Progenitor cell of endocrine pancreas (in vitro differentiated cells): ENCODE results near the gene SVEP1. TPM values are rescaled to one million over a fixed set of nuclear protein-coding genes. Genes with fewer than 3 reads are reported as not detected.
"Not testable (repeated sequence)": the region's sequence is repeated elsewhere in the genome, so short reads cannot be mapped to it uniquely, and the experiment has no call there.

Experiments
- DNase-seq: peaks from one replicate; pipeline ENCODE4 v3.0.0; 2021; ENCODE audit warnings: low spot score; ENCODE audit not compliant: unreplicated experiment
- H3K27ac Mint-ChIP-seq: 2 replicates; pipeline ENCODE4 v1.8.0; 2021; ENCODE audit warnings: mild to moderate bottlenecking, moderate library complexity, mixed read lengths
- H3K27me3 Mint-ChIP-seq: 2 replicates; pipeline ENCODE4 v1.8.0; 2021; ENCODE audit warnings: mixed read lengths
- H3K36me3 Mint-ChIP-seq: 2 replicates; pipeline ENCODE4 v1.8.0; 2022; ENCODE audit warnings: mixed read lengths; ENCODE audit not compliant: insufficient read depth
- H3K4me1 Mint-ChIP-seq: 2 replicates; pipeline ENCODE4 v1.8.0; 2021; ENCODE audit warnings: low read depth, mixed read lengths
- H3K4me3 Mint-ChIP-seq: 2 replicates; pipeline ENCODE4 v1.8.0; 2021; ENCODE audit warnings: low read depth, mild to moderate bottlenecking, moderate library complexity, mixed read lengths
- H3K9me3 Mint-ChIP-seq: 2 replicates; pipeline ENCODE4 v1.8.0; 2021; ENCODE audit warnings: low read depth, mixed read lengths
- total RNA-seq: library from RNA; stranded (reverse); gene quantifications from 2 replicates; pipeline ENCODE4 v1.2.1, GENCODE V29; 2021
- TF ChIP-seq, protein P1 (sequence below): fragments of 200-600 bp; sonication (generic); IDR thresholded peaks from one replicate; pipeline ENCODE4 v1.5.0; 2021; ENCODE audit warnings: antibody characterized with exemption, mild to moderate bottlenecking; ENCODE audit not compliant: unreplicated experiment

SVEP1 gene
- total RNA-seq, 1 donor from 2014 or later = 0.26 TPM

DNA sequence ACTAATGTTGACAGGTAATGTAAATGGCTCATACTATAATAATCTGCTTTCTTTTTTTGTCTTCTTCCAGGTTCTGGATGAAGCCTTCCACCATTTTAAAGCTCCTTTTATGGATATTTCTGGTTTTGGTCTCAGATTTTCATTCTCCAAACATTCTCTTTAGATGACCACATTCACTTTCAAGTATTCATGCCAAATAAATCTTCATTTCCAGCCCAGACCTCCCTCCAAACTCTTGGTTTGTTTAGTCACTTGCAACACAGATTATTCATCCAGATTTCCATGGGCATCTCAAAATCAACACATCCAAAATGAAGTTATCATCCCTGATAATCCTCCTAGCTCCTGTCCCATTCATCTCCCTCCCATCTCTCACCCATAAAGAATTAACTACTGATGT lies 40.3 kb upstream of the SVEP1 start:
- Mint-ChIP-seq H3K4me1 (no peaks in the 10 kb centered on the region), H3K4me3 (no peak overlapping the region), H3K36me3 (no peaks in the 10 kb centered on the region), H3K27me3 (peaks cover 9% of the 10 kb centered on the region), H3K9me3 (peaks cover under 1% of the 10 kb centered on the region), H3K27ac (no peak overlapping the region)
- TF ChIP-seq, protein P1, sequence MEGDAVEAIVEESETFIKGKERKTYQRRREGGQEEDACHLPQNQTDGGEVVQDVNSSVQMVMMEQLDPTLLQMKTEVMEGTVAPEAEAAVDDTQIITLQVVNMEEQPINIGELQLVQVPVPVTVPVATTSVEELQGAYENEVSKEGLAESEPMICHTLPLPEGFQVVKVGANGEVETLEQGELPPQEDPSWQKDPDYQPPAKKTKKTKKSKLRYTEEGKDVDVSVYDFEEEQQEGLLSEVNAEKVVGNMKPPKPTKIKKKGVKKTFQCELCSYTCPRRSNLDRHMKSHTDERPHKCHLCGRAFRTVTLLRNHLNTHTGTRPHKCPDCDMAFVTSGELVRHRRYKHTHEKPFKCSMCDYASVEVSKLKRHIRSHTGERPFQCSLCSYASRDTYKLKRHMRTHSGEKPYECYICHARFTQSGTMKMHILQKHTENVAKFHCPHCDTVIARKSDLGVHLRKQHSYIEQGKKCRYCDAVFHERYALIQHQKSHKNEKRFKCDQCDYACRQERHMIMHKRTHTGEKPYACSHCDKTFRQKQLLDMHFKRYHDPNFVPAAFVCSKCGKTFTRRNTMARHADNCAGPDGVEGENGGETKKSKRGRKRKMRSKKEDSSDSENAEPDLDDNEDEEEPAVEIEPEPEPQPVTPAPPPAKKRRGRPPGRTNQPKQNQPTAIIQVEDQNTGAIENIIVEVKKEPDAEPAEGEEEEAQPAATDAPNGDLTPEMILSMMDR = no peak
- DNase-seq = no peak

DNA sequence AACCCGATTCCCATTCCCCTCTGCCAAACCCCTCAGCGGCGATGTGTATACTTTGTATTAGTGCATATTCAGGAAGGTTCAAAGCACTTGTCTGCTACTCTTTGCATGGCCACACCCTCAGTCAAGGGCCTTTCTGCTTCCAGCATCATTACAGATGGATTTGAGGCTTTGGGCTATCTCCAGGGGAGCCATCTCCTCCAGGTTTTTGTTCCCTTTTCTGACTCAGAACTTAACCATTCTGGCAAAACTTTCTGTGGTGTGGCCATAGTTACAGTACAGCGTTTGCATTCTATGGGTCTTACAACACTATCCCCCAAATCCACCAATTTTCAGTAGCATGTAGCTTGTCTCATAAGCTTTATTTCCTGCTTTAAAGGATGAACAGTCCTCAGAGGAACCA lies 36.0 kb upstream of the SVEP1 start:
- peaks cover 6% of the 10 kb centered on the region for H3K27me3 Mint-ChIP-seq
- H3K27ac Mint-ChIP-seq = no peak overlapping the region
- H3K36me3 Mint-ChIP-seq = no peaks in the 10 kb centered on the region
- TF ChIP-seq, protein P1 = no peak
- H3K4me1 Mint-ChIP-seq = no peaks in the 10 kb centered on the region
- peaks cover 5% of the 10 kb centered on the region for H3K9me3 Mint-ChIP-seq
- no peak for DNase-seq
- no peak overlapping the region for H3K4me3 Mint-ChIP-seq

DNA sequence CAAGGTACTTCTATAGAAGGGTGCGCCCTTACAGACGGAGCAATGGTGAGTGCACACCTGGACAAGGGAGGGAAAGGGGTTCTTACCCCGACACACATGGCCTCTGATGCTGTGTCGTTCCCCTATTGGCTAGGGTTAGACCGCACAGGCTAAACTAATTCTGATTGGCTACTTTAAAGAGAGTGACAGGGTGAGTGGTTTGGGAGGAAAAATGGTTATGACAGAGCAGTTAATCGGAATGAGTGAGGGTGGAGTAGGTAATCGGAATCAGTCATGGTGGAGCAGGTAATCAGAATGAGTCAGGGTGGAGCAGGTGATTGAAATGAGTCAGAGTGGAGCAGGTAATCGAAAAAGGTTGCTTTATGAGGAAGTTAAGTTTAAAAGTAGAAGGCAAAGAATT lies 35.0 kb upstream of the SVEP1 start:
- H3K4me1 Mint-ChIP-seq, H3K36me3 Mint-ChIP-seq, DNase-seq, H3K27me3 Mint-ChIP-seq, H3K9me3 Mint-ChIP-seq, H3K4me3 Mint-ChIP-seq, H3K27ac Mint-ChIP-seq: not testable (repeated sequence)

DNA sequence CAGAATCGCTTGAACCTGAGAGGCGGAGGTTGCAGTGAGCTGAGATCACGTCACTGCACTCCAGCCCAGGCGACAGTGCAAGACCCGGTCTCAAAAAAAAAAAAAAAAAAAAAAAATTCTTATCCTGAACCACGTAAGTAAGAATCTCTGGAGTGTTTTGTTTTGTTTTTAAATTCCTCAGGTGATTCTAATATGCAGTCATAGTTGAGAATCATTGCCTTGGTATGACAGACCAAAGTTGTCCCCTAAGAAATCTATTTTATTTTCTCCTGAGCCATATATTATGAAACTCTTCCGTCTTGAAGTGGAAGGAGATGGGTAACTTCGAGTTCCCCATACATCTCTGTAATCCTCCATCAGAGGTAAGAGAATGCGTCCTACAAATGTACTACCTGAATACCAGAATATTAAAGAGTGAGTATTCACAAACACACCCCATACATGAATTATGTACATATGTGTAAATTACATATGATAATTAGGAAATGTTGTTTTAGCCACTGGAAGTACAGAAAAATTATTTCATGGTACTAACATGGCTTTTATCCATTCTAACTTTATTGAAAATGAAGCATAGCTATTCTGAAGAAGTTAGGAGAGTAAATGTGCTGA lies 26.7 kb upstream of the SVEP1 start:
- peaks cover 3% of the 10 kb centered on the region for H3K9me3 Mint-ChIP-seq
- H3K27ac Mint-ChIP-seq = no peak overlapping the region
- no peaks in the 10 kb centered on the region for H3K4me1 Mint-ChIP-seq
- H3K27me3 Mint-ChIP-seq = no peaks in the 10 kb centered on the region
- TF ChIP-seq, protein P1 = no peak
- no peaks in the 10 kb centered on the region for H3K36me3 Mint-ChIP-seq
- no peak for DNase-seq
- H3K4me3 Mint-ChIP-seq = no peak overlapping the region

DNA sequence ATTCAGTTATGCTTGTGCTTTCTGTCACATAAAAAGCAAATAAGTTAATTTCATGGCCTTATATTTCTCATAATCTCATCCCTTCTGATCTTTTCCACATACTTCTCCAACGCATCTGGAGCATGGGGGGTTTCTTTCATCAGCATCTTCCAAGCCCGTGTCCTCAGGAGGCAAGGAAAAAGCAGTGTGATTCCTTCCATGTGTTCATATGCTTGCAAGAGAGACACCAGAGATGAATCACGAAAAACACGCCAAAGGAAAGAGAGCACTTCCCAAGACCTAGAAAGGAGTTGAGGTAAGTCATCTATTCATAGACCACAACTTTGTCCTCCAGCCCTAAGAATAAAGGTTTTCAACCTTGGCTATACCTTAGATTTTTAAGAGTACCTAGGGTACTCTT lies 26.0 kb upstream of the SVEP1 start:
- H3K9me3 Mint-ChIP-seq = peaks cover 3% of the 10 kb centered on the region

DNA sequence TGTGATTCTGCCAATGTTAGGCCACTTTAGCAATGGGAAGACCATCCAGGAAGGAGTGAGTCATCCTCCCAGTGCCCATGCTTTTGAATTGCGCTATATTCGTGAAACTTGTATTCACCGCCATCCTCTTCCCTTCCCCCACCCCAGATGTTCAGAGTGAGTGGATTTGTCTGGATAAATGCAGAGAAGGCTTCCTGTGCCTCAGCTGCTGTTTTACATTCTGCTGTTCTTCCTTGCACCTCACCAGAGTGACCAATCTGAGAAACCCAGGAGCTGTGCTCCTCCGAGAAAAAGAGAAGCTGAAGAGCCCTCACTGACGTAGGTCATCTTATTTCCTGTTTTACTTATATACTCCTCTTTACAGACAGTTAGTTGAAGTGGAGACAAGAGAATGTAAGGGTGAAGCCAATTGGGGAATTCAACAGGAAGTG lies 24.6 kb upstream of the SVEP1 start:
- Mint-ChIP-seq H3K4me1 (peaks cover 1% of the 10 kb centered on the region), H3K36me3 (no peaks in the 10 kb centered on the region), H3K27ac (no peak overlapping the region), H3K9me3 (peaks cover 3% of the 10 kb centered on the region), H3K4me3 (no peak overlapping the region), H3K27me3 (no peaks in the 10 kb centered on the region)
- TF ChIP-seq, protein P1 = no peak
- no peak for DNase-seq

More for the DNA sequence above, 26.0 kb upstream of the SVEP1 start:
- Mint-ChIP-seq H3K27me3 (no peaks in the 10 kb centered on the region), H3K36me3 (no peaks in the 10 kb centered on the region), H3K4me1 (no peaks in the 10 kb centered on the region), H3K27ac (no peak overlapping the region), H3K4me3 (no peak overlapping the region)
- DNase-seq = no peak
- TF ChIP-seq, protein P1 = no peak
